HG02852 (cell line): ENCODE results near the gene ADM5.

Experiments used
- ATAC-seq: cut with Tn5 transposase; IDR thresholded peaks from one replicate; pipeline ENCODE4 v1.9.1; 2021; ENCODE audit warnings: mild to moderate bottlenecking, moderate library complexity; ENCODE audit not compliant: unreplicated experiment

Gene ADM5

DNA sequence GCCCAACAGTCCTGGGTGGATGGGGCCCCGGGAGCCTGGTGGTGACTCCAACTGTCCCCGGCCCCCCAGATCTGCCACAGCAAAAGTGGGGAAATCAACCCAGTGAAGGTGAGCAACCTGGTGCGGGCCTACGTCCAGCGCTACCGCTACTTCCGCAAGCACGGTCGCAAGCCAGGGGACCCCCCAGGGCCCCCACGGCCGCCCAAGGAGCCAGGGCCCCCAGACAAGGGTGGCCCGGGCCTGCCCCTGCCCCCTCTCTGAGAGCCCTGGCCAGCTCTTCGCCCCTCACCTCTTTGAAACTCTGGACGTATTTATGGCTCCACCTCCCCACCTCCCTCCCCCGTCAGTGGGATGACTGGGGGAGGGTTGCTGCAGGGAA lies 31.3 kb upstream of the ADM5 start:
- no peak for ATAC-seq

DNA sequence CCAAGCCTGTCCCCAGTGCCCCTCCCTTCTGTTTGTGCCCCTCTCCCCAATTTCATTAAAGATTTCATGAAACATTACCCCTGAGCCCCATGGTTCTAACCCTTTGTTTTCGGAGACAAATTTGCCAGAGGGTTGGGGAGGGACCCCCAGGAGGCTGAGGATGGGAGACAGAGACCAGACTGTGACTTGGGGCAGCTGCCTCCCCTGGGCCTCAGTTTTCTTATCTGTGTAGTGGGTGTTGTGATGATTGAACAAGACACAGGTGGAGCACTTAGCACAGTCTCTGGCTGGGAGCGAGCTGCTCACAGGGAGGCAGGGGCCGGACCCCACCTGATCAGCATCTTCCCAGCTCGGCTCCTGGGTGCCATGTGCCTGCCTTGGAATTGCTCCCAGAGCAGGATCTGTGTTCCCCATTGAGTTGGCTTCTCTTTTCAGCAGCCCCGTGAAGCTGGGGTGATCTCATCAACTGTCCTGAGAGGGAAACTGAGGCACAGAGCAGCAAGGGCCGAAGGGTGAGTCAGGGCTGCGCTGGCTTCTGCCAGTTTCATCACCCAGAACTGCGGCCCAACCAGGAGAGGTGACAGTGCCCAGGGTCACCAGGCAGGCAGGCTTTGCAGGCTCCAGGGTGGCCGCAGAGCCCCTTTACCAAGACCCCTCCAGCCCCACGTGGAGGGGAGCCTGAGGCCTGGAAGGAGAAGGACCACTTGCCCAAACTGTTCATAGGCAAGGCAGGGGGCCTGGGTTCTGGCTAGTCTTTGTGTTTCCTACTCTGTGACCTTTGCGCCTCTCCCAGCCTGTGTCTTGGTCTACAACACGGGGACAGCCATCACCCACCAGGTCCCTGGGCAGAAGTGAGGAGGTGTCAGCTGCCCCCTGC lies 30.6 kb upstream of the ADM5 start:
- ATAC-seq, result no peak

DNA sequence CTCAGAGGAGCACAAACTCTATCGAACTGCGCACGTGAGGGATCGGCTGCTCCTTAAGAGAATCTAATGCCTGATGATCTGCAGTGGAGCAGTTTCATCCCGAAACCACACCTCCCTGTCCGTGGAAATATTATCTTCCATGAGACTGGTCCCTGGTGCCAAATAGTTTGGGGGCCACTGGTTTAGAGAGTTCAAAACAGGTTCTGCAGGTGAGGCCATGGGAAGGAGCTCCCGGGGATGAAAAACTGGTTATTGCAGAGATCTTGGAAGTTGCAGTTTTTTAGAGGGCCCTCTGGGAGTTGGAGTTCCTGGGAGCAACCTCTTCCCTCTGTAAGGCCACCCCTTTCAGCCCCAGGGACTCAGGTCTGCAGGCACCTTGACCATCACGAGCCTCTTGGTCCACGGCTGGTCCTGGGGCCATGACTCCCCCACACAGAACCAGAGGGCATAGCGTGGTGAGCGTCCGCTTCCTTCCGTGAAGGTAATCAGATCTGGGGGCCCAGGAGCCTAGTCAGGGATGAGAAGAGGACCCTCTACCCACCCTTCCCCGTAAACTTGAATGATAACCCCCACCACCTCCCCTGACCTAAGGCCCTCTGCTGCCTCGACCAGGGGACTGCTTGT lies 28.9 kb upstream of the ADM5 start:
- no peak for ATAC-seq

- no peak for ATAC-seq
Observed at GRCh38 chr19:49662011-49662410, 27.4 kb upstream of the ADM5 start.

GRCh38 chr19:49663224-49663623 lies 26.2 kb upstream of the ADM5 start:
- ATAC-seq, result no peak

GRCh38 chr19:49664171-49665035 lies 25.0 kb upstream of the ADM5 start:
- no peak for ATAC-seq

- ATAC-seq, result no peak
Observed at GRCh38 chr19:49665036-49665350, 24.4 kb upstream of the ADM5 start.

DNA sequence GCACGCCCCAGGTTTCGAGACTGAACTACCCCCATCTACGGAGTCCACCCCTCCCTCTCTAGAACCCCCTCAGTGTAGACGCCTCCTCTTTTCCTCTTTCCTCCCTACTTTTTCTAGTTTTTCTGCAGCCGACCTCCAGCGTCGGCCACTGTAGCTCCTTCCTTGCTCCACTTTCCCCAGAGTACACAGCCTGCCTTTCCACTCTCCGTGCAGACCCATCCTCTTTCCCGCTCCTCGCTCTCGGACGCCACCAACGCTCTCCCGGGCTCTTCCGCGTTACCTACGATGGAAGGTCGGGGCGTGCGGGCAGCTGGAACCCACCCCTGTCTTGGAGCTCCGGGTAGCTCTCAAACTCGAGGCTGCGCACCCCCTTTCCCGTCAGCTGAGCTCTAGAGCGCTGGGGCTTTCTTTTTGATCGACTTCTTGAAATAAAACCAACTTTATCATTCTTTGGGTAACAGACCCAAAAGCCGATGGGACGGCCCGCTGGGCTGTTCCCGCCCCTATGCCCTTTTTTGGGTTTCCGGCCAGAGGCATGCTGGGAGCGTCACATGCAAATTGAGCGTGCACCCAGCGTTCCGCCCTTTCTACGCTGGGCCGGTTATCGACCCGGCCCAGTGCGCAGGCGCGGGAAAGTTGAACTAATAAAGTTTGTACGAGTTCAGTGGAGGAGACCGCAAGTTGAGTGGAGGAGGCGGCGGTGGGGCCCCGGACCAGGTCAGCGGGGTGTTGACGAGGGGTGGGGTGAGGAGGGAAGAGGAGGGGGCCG lies 23.9 kb upstream of the ADM5 start, which contains the start of the genes BCL2L12 and IRF3:
TSS of gene BCL2L12 (plus strand) at position 583 of the 769 bp plus-strand sequence. CDS start 760 bp downstream, outside the sequence.
TSS of gene IRF3 (minus strand) at position 507 of the 769 bp plus-strand sequence. CDS start 1,019 bp downstream, outside the sequence.
- peak; percentile 75 for ATAC-seq

DNA sequence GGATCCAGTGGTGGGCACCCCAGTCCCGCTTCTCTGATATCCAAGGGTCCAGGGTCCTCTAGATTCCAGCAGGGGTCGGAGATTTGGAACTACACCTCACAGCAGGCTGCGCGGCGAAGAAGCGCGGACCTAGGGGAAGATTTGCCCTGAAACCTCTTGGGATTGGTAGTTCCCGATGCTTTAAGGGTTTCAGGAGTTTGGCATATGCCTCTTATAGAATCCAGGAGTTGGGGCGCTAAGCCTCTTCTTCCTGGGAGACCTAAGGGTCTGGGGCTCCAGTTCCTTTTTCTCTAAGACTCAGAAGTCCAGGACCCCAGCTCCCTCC lies 23.3 kb upstream of the ADM5 start:
- ATAC-seq, result no peak

DNA sequence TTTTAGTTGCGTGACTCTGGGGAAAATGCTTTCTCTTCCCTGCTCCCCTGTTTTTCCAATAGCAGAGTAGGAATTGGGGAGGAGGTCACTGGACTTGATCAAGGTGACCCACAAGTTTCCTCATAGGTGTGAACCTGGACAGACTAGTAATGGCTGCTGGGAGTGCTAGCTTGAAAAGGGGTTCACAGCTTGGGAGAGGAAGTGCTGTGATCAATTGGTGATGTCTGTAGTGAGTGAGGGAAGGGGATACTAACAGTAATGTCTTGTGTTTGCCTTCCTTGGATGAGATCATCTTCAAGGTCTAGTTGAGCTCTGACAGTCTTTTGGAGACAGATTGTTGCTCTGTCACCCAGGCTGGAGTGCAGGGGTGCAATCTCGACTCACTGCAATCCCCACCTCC lies 21.9 kb upstream of the ADM5 start:
- no peak for ATAC-seq

DNA sequence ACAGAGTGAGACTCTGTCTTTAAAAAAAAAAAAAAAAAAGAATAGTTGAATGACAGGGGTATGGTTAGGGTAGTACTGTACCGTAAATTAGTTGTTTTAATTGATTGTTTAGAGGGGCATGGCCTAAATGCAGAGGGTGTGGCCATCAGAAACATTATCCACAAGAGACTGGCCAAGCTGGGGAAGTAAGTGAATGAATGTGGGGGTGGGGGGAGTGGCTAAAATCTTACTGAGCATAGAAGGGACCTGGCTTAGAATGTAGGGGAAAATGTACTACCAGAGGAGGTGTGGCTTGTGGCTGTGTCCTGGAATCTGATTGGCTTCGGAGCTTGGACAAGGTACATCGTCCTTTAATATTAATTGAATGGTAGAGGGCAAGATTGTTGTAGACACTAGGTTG lies 19.9 kb upstream of the ADM5 start:
- ATAC-seq, result no peak

DNA sequence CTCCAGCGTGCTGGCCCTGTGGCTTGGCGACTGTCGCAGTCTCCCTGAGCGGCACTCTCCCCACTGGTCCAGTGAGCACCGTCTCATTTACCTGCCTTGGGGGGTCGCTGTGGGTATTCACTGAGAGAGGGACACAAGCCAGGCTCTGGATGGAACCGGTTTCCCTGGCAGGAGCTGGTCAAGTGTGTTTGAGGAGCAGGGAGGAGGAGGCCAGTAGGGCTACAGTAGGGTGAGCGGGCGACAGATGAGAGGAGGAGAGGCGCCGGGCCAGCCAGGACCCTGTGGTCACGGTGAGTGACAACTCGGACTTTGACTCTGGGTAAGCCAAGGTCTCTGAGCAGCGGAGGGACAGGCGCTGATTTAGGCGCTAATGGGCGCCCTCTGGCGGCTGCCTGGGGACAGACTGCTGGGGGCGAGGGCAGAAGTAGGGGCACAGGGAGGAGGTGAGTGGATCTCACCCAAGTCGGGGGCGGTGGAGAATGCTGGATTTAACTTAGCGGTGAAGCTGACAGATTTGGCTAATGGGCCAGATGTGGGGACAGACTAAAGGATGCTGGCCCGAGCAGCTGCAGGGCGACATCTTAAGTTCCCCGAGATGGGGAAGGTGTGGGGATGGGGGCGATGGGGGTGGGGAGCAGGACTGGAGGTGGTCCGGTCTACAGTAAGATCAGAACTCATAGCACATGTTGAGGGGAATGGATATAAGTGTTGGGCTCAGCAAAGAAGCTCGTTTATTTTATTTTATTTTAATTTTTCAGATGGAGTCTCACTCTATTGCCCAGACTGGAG lies 17.1 kb upstream of the ADM5 start:
- no peak for ATAC-seq

GRCh38 chr19:49676136-49676783 lies 13.1 kb upstream of the ADM5 start:
- ATAC-seq, result no peak

DNA sequence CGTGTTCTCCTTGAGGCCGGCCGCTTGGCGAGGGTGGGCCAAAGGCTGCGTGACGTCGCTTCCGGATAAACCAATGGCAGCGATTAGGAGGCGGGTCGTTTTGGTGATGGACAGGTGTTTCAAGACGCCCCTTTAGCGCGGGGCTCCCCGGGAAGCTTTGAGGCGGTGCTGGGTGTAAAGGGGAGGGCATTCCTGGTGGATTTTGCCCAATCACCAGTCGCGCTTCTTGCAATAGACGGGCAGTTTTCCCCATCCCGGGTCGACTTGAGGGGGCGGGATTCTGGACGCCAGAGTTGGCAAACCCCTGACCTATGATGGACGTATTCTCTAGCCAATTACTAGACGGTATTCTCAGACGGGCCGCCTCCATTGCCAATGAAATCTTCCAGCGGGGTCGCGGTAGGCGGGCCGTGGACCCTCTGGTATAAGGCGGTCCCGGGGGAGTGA lies 12.6 kb upstream of the ADM5 start:
- ATAC-seq, result peak; percentile 67

DNA sequence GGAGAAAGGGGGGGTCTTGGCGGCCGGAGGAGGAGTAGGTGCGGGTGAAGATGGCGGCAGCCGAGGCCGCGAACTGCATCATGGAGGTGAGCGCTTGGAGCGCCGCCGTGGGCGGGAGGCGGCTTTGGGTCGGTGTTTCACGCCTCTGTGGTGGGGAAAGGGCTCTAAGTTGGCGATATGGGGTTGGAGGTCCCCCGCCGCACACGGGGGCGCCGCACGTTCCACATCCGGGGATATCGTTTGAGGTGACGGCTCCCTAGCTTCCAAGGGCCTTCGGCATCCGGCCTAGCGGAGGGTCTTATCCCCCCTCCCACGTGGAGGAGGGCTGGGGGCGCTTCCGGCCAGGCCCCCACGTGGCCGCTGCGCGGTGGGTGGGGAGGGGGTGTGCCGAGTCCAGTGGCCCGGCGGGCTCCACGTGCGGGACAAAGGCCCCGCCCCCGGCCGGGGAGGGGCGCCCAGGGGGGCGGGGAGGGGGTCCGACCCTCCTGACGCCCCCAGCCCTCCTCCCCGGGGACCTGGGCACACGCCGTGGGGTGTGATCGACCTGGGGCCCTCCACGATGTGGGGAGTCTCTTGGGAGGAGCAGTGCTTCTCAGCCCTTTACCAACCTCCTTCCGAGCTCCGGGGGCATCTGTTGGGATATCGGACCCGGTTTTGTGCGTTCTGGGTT lies 12.0 kb upstream of the ADM5 start, which contains the start of gene PRMT1:
TSS of gene PRMT1 (plus strand) at position 41 of the 670 bp plus-strand sequence. CDS start at position 51, 10 bp downstream.
- no peak for ATAC-seq

GRCh38 chr19:49677901-49678674 lies 11.3 kb upstream of the ADM5 start:
- ATAC-seq, result no peak

- no peak for ATAC-seq
Observed at GRCh38 chr19:49678985-49679770, 10.2 kb upstream of the ADM5 start.
